Testis (tissue), 3 donors: Measurements from ENCODE around the gene MRPS2. TPM values are rescaled to one million over a fixed set of nuclear protein-coding genes. Genes with fewer than 3 reads are reported as not detected.

ENCODE experiments used
- DNase-seq: peaks from one replicate; pipeline ENCODE4 v3.0.0-alpha.2; 2019
- H3K27ac ChIP-seq, 2 donors: fragments of 200-600 bp; sonication (generic); one replicate each; pipeline ENCODE4 v1.5.1; 2019
- H3K27me3 ChIP-seq: fragments of 200-600 bp; sonication (generic); one replicate; pipeline ENCODE4 v1.5.1; 2019
- H3K36me3 ChIP-seq: fragments of 200-600 bp; sonication (generic); one replicate; pipeline ENCODE4 v1.5.1; 2017; ENCODE audit warnings: low read depth; ENCODE audit errors: missing control alignments
- H3K4me1 ChIP-seq: fragments of 200-600 bp; sonication (generic); one replicate; pipeline ENCODE4 v1.5.1; 2019
- H3K4me3 ChIP-seq, 2 donors: fragments of 200-600 bp; sonication (generic); one replicate each; pipeline ENCODE4 v1.5.1; 2017 to 2019
- H3K9me3 ChIP-seq: fragments of 200-600 bp; sonication (generic); one replicate; pipeline ENCODE4 v1.5.1; 2017
- POLR2A ChIP-seq: fragments of 450-650 bp; IDR thresholded peaks from one replicate; pipeline ENCODE4 v1.6.1; 2017; ENCODE audit warnings: antibody characterized with exemption, mild to moderate bottlenecking, moderate library complexity
- WGBS, 2 donors: methylation state at CpG; one replicate each; pipeline ENCODE4 v1.1.5; 2018; 5-methylcytosine and 5-hydroxymethylcytosine counted together
- intact Hi-C: fragments of 100-400 bp; cut with DNase I; formaldehyde crosslinking; loops from one replicate; pipeline ENCODE4 v1.15.1; 2023; ENCODE audit warnings: low total_unique reads
- polyA plus RNA-seq: library from polyadenylated mRNA; stranded (reverse); fragments of 350-450 nt; fragmentation: Illumina TruSeq; extraction: RNeasy Lipid Tissue Mini Kit (QIAGEN cat#74804); gene quantifications from one replicate; pipeline ENCODE4 v1.2.3, GENCODE V29; 2014; ENCODE audit warnings: low read depth, low replicate concordance; ENCODE audit not compliant: insufficient read depth
- total RNA-seq, 2 donors: library from RNA; depleted of rRNA; stranded (reverse); fragments of >200 nt; gene quantifications; one replicate each; pipeline ENCODE4 v1.2.3, GENCODE V29; 2016
- TF ChIP-seq, protein P1 (sequence below), 3 experiments: fragments of 450-650 bp in 2 of 3; fragments of 200-600 bp in 1 of 3; sonication (generic) in 1 of 3; IDR thresholded peaks; one replicate each; pipeline ENCODE4 v1.5.1; 2016 to 2019; ENCODE audit warnings: antibody characterized with exemption in 3 of 3, mild to moderate bottlenecking in 2 of 3, moderate library complexity in 1 of 3

The MRPS2 gene
- total and polyA plus RNA-seq, 3 donors from 2014 or later, result 34.7 to 40.4 (median 35.9) TPM

DNA sequence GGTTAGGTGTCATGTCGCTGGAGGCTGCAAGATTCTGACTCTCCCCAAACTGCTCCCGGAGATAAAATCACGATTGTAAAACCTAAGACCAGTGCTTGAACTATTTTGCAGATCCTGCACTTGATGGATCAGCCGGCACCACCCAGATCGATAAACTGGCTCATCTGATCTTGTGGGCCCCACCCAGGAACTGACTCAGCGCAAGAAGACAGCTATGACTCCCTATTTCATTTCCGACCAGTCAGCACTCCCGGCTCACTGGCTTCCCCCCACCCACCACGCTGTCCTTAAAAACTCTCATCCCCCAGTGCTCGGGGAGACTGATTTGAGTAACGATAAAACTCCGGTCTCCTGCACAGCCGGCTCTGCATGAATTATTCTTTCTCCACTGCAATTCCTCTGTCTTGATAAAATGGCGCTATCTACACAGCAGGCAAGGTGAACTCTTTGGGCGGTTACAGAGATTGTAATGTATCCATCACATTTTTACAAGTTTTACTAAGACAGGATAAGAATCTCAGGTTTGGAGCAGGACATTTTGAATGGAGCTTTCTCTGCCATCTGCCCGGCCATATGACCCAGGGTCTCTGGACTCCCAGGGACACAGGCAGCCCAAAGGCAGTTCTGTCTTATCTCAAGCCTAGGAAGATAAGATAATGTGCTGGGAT is 31.5 kb upstream of the MRPS2 start:
- TF ChIP-seq, protein P1, sequence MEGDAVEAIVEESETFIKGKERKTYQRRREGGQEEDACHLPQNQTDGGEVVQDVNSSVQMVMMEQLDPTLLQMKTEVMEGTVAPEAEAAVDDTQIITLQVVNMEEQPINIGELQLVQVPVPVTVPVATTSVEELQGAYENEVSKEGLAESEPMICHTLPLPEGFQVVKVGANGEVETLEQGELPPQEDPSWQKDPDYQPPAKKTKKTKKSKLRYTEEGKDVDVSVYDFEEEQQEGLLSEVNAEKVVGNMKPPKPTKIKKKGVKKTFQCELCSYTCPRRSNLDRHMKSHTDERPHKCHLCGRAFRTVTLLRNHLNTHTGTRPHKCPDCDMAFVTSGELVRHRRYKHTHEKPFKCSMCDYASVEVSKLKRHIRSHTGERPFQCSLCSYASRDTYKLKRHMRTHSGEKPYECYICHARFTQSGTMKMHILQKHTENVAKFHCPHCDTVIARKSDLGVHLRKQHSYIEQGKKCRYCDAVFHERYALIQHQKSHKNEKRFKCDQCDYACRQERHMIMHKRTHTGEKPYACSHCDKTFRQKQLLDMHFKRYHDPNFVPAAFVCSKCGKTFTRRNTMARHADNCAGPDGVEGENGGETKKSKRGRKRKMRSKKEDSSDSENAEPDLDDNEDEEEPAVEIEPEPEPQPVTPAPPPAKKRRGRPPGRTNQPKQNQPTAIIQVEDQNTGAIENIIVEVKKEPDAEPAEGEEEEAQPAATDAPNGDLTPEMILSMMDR (IDR thresholded peaks at IDR 0.05), result no peak
- no peak for TF ChIP-seq POLR2A
- H3K4me3 ChIP-seq, result no peak overlapping the region
- DNase-seq, result no peak
- no peaks in the 10 kb centered on the region for H3K27me3 ChIP-seq
- H3K9me3 ChIP-seq, result no peaks in the 10 kb centered on the region
- H3K4me1 ChIP-seq, result no peaks in the 10 kb centered on the region
- no peak overlapping the region for H3K27ac ChIP-seq
- WGBS, 2 donors, result 59 to 70% methylated on average over 16 of the region's 16 CpGs
- intact Hi-C loops, result no loop called here
- no peaks in the 10 kb centered on the region for H3K36me3 ChIP-seq

DNA sequence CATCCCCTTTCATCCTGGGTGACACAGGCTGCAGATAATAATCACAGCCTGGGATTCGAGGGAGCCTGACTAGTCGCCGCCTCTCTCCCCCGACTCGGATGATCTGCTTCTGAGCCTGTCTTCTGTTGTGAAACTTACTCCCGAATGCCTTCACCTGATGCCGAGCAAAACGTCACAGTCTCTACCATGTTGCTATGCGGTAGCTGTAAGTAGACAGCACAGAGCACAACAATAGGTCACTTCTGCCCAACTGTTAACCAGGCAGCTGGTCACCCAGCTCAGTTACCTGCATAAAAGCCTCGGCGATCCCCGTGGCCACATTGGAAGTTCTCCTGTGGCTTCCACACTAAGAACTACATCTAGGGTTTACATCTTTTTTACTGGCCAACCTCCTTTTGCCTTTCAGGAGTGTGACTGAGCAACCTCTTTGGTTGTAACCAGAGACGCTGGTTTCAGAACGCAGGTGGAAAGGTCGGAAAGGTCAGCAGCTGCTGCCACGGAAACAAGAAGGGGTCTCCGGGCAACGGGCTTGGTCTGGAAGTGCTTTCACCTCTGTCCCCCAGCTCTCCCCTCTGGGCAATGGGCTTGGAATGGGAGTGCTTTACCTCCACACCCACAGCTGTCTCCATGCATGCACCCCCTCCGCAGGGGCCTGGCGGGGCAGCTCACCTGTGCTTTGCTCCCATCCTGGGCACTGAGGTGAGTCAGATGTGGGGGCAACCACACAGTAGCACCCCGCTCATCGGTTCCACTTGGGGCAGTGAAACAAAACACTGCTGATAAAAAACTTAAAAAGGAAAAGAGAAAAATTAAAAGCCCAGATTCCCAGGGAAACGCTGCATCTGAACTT is 28.5 kb upstream of the MRPS2 start:
- no peaks in the 10 kb centered on the region for H3K36me3 ChIP-seq
- WGBS, 2 donors, result 81% methylated on average over 20 to 23 of the region's 23 CpGs

DNA sequence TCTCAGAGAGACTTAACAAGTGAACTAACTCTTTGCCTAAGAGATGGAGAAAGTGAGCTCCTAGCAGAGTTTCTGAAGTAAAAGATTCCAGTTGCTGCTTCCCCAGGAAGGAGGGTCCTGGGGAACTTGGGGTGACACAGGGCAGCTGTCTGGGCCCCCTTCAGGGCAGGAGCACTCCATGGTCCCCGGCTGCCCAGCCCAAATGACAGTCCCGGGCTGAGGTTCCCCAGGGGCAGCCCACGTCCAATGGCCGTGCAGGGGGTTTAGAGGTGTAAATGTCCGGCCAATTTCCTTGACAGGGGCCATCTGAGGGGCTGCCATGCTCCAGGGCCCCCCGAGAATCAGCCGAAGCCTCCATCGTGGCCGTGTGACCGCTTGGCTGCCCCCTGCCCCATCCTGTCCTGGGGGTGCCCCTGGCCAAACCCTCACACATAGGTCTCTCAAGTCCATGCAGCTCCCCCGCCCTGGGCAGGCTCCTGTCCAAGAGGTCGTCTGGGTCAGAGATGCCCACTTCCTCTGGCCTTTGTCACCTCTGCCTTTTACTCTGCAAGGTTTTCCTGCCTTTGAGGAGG is 26.4 kb upstream of the MRPS2 start:
- TF ChIP-seq, protein P1 (IDR thresholded peaks at IDR 0.05), result no peak
- no peak for TF ChIP-seq POLR2A
- intact Hi-C loops, result no loop called here
- no peaks in the 10 kb centered on the region for H3K9me3 ChIP-seq
- DNase-seq, result no peak
- H3K27ac ChIP-seq, result no peak overlapping the region
- H3K4me1 ChIP-seq, result peaks cover 6% of the 10 kb centered on the region
- WGBS, 2 donors, result 77 to 78% methylated on average over 4 to 12 of the region's 12 CpGs
- H3K36me3 ChIP-seq, result no peaks in the 10 kb centered on the region
- no peaks in the 10 kb centered on the region for H3K27me3 ChIP-seq
- H3K4me3 ChIP-seq, result no peak overlapping the region

More for the DNA sequence above, 28.5 kb upstream of the MRPS2 start:
- DNase-seq, result no peak
- Histone ChIP-seq H3K27ac (no peak overlapping the region), H3K4me1 (no peaks in the 10 kb centered on the region), H3K27me3 (no peaks in the 10 kb centered on the region), H3K9me3 (no peaks in the 10 kb centered on the region), H3K4me3 (no peak overlapping the region)
- intact Hi-C loops, result no loop called here
- TF ChIP-seq POLR2A, result no peak
- TF ChIP-seq, protein P1 (IDR thresholded peaks at IDR 0.05), result no peak

DNA sequence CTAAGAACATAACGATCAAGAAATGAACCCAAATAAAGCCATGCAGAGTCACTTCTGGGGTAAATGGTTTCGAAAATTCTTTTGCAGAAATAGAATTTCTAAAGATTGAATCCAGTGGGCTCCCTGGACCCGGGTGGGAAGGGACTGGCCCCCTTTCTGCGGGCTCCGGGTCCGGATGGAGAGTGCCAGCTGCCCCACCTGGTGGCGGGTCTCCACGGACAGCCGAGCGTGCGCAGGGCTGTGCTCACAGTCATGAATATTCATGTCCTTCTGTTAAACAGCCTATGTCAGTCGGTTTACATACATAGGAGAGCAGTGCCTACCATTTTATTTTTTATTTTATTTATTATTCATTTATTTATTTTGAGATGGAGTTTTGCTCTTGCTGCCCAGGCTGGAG is 25.6 kb upstream of the MRPS2 start:
- intact Hi-C loops, result no loop called here
- no peak for TF ChIP-seq POLR2A
- TF ChIP-seq, protein P1 (IDR thresholded peaks at IDR 0.05), result no peak
- Histone ChIP-seq H3K4me1 (peaks cover 6% of the 10 kb centered on the region), H3K4me3 (no peak overlapping the region), H3K9me3 (no peaks in the 10 kb centered on the region), H3K27ac (no peak overlapping the region), H3K27me3 (no peaks in the 10 kb centered on the region), H3K36me3 (no peaks in the 10 kb centered on the region)
- peak; percentile 43 for DNase-seq
- 46 to 58% methylated on average over 12 of the region's 12 CpGs for WGBS, 2 donors
